Measurements from ENCODE around the gene PRDM7. TPM values are rescaled to one million over a fixed set of nuclear protein-coding genes. Genes with fewer than 3 reads are reported as not detected.
A peak's percentile ranks its signal among the peaks of the same experiment; 100 is the strongest.

Gene PRDM7
- total and polyA plus RNA-seq, 2 of the 8 experiments (the other 6 are each of a cell fraction or from before 2014, with no cell fraction given) = 0.02 TPM; not detected in 1

GRCh38 chr16:90007015-90007414 is 70.1 kb downstream of the PRDM7 start:
- TF ChIP-seq SP2 (IDR thresholded peaks at IDR 0.05; ENCODE audit: low read length) (no peak), POLR2A (IDR thresholded peaks at IDR 0.05; ENCODE audit: control extremely low read depth in 1 of 2, low read depth in 2 of 2, low read length in 2 of 2) (peak in 1 of 2 experiments; percentile 20; a peak in 1 of 3 replicates)
- POLR2A ChIA-PET (ENCODE audit: partially characterized antibody) = interaction anchor here (1.2 to 3.4 kb wide), 3 partner anchors 8 to 39 kb away, joined by 4 to 17 read pairs (median 5); no protein-coding TSS in a partner anchor

More at GRCh38 chr16:90007015-90007414, 70.1 kb downstream of the PRDM7 start:
- no peak overlapping the region for H3K27ac ChIP-seq (ENCODE audit: low read depth, low read length)
- H4K20me1 ChIP-seq (replicated peaks in 1 of 2; ENCODE audit: control insufficient read depth in 1 of 2, insufficient read depth in 2 of 2, low read length in 2 of 2) = peaks cover 2 to 15% of the 10 kb centered on the region in 2 experiments
- no peak overlapping the region for H2AK5ac ChIP-seq (ENCODE audit: low read depth, low read length)
- H3K9ac ChIP-seq (replicated peaks in 1 of 4; ENCODE audit: extremely low read depth in 1 of 4, low read depth in 3 of 4, low read length in 3 of 4) = no peak overlapping the region
- no peak overlapping the region for H2BK15ac ChIP-seq (ENCODE audit: low read length)
- H3K4me2 ChIP-seq (ENCODE audit: insufficient read depth in 1 of 2, low read depth in 2 of 2, low read length in 2 of 2) = no peak overlapping the region
- no peaks in the 10 kb centered on the region; the same call in 1 of the 2 replicates for H3K79me1 ChIP-seq (ENCODE audit: low read depth, low read length)
- no peak overlapping the region for H3K4me3 ChIP-seq (ENCODE audit: extremely low read depth in 1 of 4, insufficient read depth in 2 of 4, low read depth in 3 of 4, low read length in 4 of 4)
- H3K27me3 ChIP-seq (replicated peaks in 1 of 4; ENCODE audit: control insufficient read depth in 3 of 4, extremely low read depth in 1 of 4, insufficient read depth in 3 of 4, low read length in 3 of 4) = no peaks in the 10 kb centered on the region
- no peak overlapping the region for H2BK12ac ChIP-seq (ENCODE audit: low read depth, low read length)
- H3K18ac ChIP-seq (ENCODE audit: extremely low read depth, low read length) = no peak overlapping the region
- no peak overlapping the region for H3K56ac ChIP-seq (replicated peaks; ENCODE audit: insufficient read length, low read depth, low read length)
- no peak overlapping the region for H2BK5ac ChIP-seq (ENCODE audit: low read depth, low read length)
- H3K4ac ChIP-seq (replicated peaks; ENCODE audit: insufficient read length, low read depth, low read length) = no peak overlapping the region
- H4K91ac ChIP-seq (replicated peaks; ENCODE audit: insufficient read length, low read length) = no peak overlapping the region
- WGBS, 2 experiments (ENCODE audit: extremely low coverage in 1 of 2, insufficient coverage in 1 of 2, insufficient read length in 1 of 2, insufficient replicate concordance in 2 of 2, low coverage in 1 of 2, low lambda C conversion rate in 2 of 2, missing lambda C conversion rate in 1 of 2) = 92% methylated on average over 7 of the region's 7 CpGs; no CpG with 5 or more reads in 1 of the 2 experiments
- H3K9me3 ChIP-seq (ENCODE audit: insufficient read depth in 2 of 2, low read depth in 1 of 2, low read length in 1 of 2) = no peaks in the 10 kb centered on the region
- H3K23ac ChIP-seq (ENCODE audit: insufficient read length) = no peak overlapping the region
- no peak overlapping the region for H4K5ac ChIP-seq (ENCODE audit: insufficient read length, low read depth, low read length)
- H3K23me2 ChIP-seq (ENCODE audit: low read depth, low read length) = no peaks in the 10 kb centered on the region
- DNase-seq (ENCODE audit: low read depth in 1 of 2, low spot score in 2 of 2) (no peak), FAIRE-seq (no peak)
- CTCF ChIA-PET (ENCODE audit: partially characterized antibody) = interaction anchor here (0.8 to 1.1 kb wide), 2 partner anchors 11 to 75 kb away, joined by 3 read pairs; no protein-coding TSS in a partner anchor
- H4K8ac ChIP-seq (ENCODE audit: extremely low read depth, insufficient read depth, low read length) = no peak overlapping the region
- peaks cover 0 to 2% (median under 1%) of the 10 kb centered on the region in 4 experiments; a peak in 2 of 7 replicates for H3K4me1 ChIP-seq (replicated peaks in 1 of 4; ENCODE audit: control insufficient read depth in 3 of 4, insufficient read depth in 4 of 4, low read length in 3 of 4)
- no peaks in the 10 kb centered on the region for H3K79me2 ChIP-seq (ENCODE audit: control insufficient read depth in 1 of 2, insufficient read depth in 2 of 2, low read length in 2 of 2)
- H2AFZ ChIP-seq (ENCODE audit: low read length) = no peak overlapping the region
- no peak overlapping the region for H2BK20ac ChIP-seq (ENCODE audit: low read length)
- H3K36me3 ChIP-seq (ENCODE audit: control insufficient read depth in 2 of 4, insufficient read depth in 4 of 4, low read length in 3 of 4) = peaks cover 0 to 15% (median 5%) of the 10 kb centered on the region in 4 experiments; a peak in 4 of 8 replicates
- no peak overlapping the region for H2BK120ac ChIP-seq (replicated peaks; ENCODE audit: low read depth, low read length)
- no peak overlapping the region for H3K14ac ChIP-seq (ENCODE audit: insufficient read length)

Other genes with a start within 250 kb of the PRDM7 start
- 12.2 and 15.4 TPM in 2 replicates for gene SPIRE2, start 248.9 kb downstream of the PRDM7 start, total RNA-seq (2021; fragmentation: NEBNext Ultra II Directional; extraction: Animal tissue kit (Norgen Biotek cat#: 25700))
- gene SPIRE2, start 248.9 kb downstream of the PRDM7 start, polyA plus RNA-seq (2011; rRNA removed) = 7.4 and 10.2 TPM in 2 replicates
- 92.2 and 102 TPM in 2 replicates for gene TCF25, start 203.7 kb downstream of the PRDM7 start, total RNA-seq (2021; fragmentation: NEBNext Ultra II Directional; extraction: Animal tissue kit (Norgen Biotek cat#: 25700))
- 78.1 and 102 TPM in 2 replicates for gene TCF25, start 203.7 kb downstream of the PRDM7 start, polyA plus RNA-seq (2011; rRNA removed)
- gene MC1R, start 158.5 kb downstream of the PRDM7 start, total RNA-seq (2021; fragmentation: NEBNext Ultra II Directional; extraction: Animal tissue kit (Norgen Biotek cat#: 25700)) = 2.0 and 2.2 TPM in 2 replicates
- 2.9 and 4.3 TPM in 2 replicates for gene MC1R, start 158.5 kb downstream of the PRDM7 start, polyA plus RNA-seq (2011; rRNA removed)
- 275 and 292 TPM in 2 replicates for gene TUBB3, start 154.0 kb downstream of the PRDM7 start, total RNA-seq (2021; fragmentation: NEBNext Ultra II Directional; extraction: Animal tissue kit (Norgen Biotek cat#: 25700))
- gene TUBB3, start 154.0 kb downstream of the PRDM7 start, polyA plus RNA-seq (2011; rRNA removed) = 393 and 420 TPM in 2 replicates
- gene DEF8, start 128.6 kb downstream of the PRDM7 start, total RNA-seq (2021; fragmentation: NEBNext Ultra II Directional; extraction: Animal tissue kit (Norgen Biotek cat#: 25700)) = 48.3 and 53.0 TPM in 2 replicates
- 110 and 155 TPM in 2 replicates for gene DEF8, start 128.6 kb downstream of the PRDM7 start, polyA plus RNA-seq (2011; rRNA removed)
- 69.9 and 76.0 TPM in 2 replicates for gene DBNDD1, start 57.9 kb downstream of the PRDM7 start, total RNA-seq (2021; fragmentation: NEBNext Ultra II Directional; extraction: Animal tissue kit (Norgen Biotek cat#: 25700))
- 92.6 and 128 TPM in 2 replicates for gene DBNDD1, start 57.9 kb downstream of the PRDM7 start, polyA plus RNA-seq (2011; rRNA removed)

Data from H1 (cell line).